HG02642 (cell line): Measurements from ENCODE around the gene SLC4A9.
"Not testable (repeated sequence)": the region's sequence is repeated elsewhere in the genome, so short reads cannot be mapped to it uniquely, and the experiment has no call there.

ENCODE experiments used
- ATAC-seq: cut with Tn5 transposase; IDR thresholded peaks from one replicate; pipeline ENCODE4 v1.9.1; 2021; ENCODE audit warnings: mild to moderate bottlenecking; ENCODE audit not compliant: unreplicated experiment, poor library complexity

SLC4A9 gene

DNA sequence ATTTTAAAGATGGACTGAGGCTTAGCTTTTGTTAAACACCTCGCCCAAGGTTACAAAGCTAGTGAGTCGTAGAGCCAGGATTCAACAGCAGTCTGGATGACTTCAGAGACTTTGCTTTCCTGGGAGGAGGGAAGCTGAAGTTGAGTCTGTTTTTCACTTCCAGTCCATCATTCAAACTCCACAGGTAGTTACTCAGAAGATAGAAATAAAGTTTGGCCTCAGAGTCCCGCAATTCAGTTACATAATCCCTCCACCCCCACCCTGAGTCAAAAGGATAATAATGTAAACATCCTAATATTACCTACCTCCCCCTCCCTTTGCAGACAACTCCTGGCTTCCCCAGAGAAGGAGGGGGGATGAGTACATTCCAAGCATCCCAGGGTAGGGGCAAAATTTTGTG lies 21.7 kb upstream of the SLC4A9 start:
- ATAC-seq: no peak

DNA sequence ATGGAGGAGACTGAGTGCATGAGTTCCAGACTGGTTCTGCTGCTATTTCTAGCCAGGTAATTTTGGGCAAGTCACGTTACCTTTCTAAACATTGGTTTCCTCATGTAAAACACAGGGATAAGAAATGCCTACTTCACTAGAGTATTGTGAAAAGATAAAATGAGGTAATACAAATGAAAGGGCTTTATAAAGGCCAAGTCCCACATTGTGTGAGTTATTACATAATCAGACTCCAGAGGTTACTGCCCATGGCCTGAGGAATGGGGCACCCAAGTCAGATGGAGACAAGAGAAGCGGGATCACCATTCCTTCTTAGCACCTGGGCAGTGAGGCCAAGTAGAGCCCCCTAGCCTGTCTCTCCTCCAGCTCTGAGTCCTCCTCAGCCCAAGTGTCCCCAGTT lies 21.1 kb upstream of the SLC4A9 start:
- ATAC-seq: no peak

DNA sequence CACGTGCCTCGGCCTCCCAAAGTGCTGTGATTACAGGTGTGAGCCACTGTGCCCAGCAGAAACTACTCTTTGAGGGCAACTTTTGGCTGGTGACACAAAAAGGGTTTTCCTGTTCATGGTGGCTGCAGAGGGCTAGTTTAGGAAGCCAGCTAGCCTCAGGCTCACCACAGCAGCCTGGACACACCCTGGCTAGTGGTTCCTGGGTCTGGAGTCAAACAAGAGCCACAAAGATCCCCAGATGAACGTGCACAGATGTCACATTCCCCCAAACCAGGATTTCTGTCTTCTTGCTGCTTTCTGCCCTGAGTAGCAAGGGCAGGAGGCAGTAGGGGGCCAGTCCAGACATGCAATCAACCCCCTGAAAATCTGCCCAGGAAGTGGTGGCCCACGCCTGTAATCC lies 20.4 kb upstream of the SLC4A9 start:
- ATAC-seq: no peak

DNA sequence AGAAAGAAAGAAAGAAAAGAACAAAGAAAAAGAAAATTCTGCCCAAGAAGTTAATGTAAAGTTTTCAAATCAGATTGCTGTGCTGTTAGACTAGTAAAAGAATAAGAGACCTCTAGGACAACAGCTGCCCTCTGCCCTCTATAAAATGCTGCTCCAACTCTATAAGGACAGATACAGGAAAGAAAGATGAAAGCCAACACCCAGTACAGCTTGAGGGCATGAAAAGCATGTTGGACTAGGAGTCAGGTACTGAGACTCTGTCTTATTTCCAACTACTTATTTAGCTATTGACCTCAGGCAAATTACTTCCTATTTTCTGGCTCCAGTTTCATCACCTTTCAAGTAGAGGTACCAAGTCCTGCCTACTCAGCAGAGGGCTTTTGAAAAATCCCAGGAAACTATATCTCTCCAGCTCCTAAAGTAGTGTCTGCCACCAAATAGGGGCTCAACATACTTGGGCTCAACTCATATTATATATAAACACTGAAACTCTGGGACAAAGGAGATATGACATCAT lies 19.3 kb upstream of the SLC4A9 start:
- no peak for ATAC-seq

DNA sequence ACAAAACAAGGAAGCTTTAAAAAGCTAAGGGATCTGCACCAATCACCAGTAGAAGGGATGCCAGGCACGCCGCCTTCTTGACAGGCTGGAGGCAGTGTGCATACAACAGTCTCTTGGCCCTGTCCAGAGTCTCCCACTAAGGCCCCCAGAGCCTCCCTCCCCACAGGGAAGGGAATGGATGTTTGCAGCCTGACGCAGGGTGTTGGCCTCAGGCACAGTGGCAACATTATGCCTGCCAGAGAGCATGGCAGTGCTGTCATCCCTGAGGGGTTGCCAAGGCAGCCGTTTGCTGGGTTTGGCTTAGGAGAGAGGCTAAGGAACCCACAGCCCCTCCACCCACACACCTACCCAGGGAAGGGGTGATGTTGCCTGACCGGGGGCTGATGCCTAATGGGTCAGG lies 18.4 kb upstream of the SLC4A9 start:
- no peak for ATAC-seq

DNA sequence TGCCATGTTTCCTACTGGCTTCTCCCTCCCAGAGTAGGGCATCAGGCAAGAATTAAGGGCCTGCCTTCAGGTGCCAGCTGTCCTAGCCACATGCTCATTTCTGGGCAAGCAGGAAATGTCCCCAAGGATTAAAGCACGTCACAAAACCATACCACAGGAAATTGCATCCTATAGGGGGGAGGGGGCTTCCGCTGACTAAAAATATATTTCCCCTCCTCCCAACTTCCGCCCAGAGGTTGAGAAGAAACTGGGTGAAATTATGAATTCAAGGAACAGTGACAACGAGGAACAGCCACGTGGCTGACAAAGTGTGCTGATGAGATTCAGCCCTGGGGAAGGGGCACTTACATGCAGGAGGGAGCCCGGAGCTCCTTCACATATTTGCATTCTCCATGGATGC lies 17.7 kb upstream of the SLC4A9 start:
- no peak for ATAC-seq

DNA sequence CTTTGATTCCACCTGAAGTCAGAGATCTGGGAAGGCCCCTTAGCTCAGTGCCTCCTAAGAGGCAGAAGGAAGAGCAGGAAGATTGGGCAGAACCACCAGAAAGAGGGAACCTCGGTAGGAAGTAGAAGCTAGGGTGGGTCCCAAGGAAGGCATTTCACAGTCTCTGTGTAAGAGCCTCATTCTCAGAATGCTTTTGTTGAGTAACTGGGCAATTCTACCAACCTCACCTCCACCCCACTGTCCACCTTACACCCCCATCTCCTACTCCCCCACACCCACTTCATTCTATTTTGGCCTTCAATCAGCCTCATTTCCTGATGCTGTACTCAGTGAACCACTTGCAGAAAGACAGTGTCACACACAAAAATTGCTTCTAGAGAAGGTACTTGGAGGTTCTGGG lies 17.1 kb upstream of the SLC4A9 start:
- ATAC-seq: no peak

DNA sequence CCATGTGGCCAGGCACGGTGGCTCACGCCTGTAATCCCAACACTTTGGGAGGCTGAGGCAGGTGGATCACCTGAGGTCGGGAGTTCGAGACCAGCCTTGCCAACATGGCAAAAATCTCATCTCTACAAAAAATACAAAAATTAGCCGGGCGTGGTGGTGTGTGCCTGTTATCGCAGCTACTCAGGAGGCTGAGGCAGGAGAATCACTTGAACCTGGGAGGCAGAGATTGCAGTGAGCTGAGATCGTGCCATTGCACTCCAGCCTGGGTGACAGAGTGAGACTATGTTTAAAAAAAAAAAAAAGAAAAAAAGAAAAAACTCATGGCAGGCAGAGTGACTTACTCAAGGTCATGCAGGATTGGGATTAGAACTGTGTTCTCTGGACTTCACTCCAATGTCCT lies 16.1 kb upstream of the SLC4A9 start:
- not testable (repeated sequence) for ATAC-seq

DNA sequence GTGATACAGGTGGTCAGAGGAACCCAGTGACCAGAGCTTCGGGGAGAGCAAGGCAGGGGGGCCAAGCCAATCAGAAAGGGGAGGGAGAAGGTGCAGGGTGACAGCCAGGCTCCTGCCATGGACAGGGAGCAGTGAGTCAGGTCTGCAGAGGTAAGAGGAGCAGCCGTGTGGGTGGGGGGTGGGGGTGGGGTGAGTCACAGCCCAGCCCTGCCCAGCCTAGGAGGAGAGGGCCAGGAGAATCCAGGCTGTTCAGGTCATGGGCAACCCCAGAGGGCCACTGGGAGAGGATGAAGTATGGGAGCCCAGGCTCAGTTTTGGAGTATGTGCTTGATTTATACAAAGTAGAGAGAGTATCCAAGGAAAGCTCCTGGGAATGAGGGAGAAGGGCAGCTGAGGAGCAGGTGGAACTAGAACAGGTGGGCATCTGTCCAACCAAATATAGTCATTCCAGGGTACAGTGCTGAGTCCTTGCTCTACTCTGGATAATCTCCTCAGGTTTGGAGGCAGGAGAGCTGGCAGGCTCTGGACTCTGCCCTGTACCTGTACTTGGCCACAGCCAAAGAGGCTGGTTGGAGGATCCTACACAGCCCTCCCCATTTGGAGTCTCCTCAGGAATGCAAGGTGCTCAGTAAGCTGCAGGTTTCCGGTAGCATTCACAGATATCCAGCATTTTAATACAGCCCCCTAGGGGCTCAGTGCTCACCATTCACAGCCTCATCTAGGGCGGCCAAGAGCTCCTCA lies 15.1 kb upstream of the SLC4A9 start:
- no peak for ATAC-seq

DNA sequence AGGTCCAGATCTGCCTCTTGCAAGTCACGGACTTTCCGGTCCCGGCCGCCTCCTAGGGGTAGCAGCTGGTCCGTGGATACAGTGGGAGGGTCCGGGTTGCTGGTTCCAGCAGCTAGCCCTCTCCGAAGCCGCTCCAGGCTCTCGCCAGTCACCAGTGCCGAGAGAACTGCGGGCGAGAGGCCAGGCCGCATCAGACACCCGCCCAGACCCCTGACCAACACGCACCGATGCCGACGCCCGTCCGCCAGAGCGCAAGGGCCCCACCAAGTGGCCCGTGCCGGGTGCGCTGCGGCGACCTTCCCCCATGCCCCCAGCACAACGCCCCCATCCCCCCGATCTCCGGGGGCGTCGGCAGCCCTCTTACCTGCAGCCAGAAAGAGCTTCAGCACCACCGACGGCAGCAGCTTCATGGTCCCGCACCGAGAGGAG lies 14.1 kb upstream of the SLC4A9 start:
- ATAC-seq: peak; percentile 28

DNA sequence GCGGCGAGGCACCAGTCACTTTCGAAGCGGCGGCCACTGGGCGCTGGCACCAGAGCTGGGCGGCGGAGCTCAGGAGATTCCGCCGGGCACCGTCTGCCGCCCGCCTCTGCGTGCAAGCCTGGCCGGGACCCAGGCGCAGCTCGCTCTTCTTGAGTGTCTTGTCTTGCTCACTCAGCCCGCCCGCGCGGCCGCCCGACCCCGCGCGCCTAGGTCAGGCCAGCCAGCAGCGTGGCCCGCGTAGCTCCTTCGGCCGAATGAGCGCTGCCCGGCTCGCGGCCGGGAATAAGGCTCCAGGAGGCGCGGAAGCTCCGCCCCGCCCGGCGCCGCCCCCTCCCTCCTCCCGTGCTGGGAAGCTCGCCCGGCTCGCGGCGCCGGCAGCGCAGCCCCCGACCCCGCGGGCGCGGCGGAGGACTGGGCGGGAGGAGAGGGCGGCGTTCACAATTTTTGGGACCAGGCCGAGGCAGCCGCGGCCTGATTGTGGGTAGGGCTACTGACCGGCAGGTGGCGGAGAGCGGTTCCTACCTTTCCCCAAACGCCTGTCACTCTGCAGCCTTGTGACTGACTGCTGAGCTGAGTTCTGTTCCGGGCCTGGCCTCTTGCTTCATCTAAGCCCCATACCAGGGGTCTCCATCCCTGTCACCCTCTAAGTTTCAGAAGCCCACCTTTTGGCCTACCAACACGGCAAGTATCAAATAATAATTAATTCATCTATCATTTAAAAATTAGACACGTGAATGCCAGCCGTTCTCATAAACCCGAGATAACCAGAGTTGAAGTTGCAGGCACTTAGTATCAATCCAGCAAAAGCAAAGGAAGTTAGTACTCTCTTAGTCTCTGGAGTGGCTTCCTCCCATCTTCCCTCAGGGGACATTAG lies 13.4 kb upstream of the SLC4A9 start, which contains the start of gene HBEGF:
Gene HBEGF, minus strand, starts transcription at position 256 of the 874 bp plus-strand sequence. CDS start 275 bp downstream, outside the sequence.
- ATAC-seq: peak; percentile 74

DNA sequence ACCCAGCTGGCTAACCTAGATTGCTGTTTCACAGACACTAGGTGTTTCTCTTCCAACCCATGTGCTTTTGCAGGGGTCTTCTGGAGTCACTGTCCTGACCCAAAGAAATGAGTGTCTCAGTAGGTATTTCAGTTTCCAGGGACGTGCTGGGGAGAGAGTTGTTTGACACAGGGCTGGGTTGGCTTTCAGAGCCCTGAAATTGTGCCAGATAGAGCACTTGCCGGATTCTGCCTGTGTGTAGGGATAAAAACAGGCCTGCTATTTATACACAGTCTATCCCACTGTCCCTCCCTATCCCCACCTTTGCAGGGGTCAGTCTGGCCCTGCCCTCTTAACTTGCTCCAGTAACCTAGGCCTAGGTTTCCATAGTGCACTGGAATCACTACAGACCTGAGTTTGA lies 12.6 kb upstream of the SLC4A9 start:
- no peak for ATAC-seq

DNA sequence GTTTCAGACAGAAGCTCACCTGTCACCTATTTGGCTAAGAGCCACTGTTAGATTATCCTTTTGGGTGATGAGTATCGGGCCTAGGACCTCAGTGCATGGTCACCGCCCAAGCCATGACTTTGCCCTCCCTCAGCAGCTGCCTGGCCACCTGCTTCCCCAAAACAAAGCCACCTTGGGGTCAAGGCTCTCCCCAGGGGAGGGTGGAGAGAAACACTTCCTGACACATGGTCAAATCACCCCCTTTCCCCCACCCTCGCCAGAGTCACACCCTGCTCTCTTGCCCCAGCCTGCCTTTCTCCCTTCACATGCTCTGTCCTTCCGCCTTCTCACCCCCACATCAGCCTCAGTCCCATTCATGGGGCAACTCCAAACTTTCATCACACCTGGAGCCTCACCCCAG lies 11.9 kb upstream of the SLC4A9 start:
- no peak for ATAC-seq

DNA sequence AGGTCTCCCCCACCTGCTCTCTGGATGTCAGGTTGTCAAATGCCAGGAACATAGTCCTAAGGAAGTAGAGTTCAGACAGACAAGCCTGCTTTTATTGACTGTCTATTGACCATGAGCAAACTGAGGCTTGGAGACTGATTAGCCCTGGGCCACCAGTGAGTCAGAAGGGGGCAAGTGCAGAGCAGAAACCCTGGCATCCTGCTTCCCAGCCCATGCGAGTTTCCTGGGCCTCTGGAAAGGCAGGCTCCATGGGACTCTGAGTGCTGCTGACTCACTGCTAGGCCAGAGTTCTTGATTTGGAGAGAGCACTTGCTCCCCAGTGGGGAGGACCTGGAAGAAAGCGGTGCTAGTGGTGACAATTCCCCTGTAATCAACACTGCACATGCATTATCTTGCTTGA lies 10.8 kb upstream of the SLC4A9 start:
- no peak for ATAC-seq

DNA sequence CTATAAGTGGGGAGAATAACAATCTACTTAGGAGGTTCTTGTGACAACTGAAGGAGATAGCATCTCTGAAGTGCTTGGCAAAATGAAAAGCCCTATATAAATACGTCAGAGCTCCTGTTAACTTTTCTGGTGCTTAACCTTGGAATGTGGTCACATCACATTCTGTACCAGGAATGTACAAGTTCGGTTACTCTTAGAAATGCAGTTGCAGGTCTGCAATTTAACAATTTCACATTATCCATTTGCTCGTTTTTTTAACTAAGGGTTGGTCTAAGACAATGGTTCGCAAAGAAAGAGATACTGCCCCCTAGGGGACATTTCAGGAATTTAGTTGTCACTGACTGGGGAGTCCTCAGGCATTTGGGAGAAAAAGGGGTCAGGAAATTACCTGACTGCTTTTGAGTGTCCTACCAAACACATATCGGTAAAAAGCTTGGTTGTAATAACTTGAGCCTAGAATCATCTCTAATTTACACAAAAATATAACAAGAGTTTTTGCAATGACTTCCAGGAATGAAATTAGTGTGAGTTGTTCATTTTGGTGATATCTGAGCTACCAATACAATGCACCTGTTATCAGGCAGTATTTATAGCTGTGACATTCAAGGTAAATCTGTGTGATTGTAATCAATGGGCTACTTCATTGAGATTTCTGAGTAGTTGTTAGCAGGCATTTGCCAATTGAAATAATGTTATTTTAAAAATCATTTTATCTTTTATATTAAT lies 8.2 kb upstream of the SLC4A9 start:
- no peak for ATAC-seq

DNA sequence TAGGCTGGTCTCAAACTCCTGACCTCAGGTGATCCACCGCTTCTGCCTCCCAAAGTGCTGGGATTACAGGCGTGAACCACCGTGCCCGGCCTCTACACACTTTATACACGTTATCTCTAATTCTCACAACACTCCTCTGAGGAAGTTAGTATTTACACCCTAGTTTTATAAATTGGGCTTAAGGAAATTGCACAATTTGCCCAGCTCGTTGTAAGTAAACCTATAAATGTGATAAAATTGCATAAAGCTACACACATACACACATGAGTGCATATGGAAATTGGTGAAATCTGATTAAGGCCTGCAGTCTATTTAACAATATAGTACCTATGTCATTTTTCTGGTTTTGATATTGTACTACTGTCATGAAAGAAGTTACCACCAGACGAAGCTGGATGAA lies 4.4 kb upstream of the SLC4A9 start:
- ATAC-seq: no peak

DNA sequence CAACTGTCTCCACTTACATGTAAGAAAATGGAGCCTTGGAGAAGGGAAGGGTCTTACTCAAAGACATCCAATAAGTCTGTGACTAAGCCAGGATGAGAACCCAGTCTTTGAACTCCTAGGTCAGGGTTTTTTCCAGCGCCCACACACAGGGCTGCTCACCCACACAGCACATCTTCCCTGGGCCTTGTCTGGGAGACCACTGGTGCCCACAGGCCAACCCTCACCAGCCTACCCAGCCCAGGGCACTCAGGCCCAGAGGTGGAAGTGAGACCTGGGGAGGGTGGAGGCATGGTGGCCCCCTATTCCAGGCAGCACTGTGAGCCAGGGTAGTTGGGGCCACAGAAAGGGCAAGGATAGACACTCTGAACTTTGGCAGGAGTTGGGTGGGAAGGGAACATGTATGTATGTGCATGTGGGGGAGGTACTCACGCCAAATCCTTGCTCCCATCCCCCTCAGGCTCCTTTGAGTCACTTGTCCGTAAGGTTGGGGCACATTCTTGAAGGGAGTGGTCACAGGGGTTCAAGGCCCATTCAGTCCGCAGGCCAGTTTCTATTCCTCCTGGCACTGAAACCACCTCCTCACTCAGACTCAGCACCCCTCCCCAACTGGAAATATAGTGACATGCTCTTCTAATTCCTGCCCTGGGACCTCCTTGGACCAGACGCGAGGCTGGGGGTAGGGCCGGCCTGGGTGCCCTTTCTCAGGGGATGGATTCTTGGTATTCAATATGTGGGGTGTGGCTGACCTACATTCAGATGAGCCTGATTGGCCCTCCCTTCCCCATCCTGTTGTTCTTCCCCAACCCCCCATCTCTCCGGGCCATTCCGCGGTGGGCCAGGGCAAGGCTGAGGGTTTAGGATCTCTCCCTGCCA lies 2.9 kb upstream of the SLC4A9 start:
- peak; percentile 17 for ATAC-seq

DNA sequence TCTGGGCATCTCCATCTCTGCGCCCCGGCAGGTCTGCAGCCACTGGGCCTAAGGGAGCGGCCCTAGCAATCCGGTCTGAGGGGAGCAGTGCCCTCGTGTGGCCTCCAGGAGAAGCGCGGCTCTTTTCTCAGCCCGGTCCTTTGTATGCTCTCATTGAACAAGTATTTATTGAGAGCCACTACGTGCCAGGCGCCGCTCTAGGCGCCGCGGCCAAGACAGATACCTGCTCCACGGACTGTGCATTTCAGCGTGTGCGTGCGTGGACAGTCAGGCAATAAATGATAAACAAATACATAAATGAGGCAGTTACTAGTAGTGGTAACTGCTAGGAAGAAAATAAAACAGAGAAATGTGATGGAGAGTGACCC lies 2.3 kb upstream of the SLC4A9 start:
- peak; percentile 90 for ATAC-seq

DNA sequence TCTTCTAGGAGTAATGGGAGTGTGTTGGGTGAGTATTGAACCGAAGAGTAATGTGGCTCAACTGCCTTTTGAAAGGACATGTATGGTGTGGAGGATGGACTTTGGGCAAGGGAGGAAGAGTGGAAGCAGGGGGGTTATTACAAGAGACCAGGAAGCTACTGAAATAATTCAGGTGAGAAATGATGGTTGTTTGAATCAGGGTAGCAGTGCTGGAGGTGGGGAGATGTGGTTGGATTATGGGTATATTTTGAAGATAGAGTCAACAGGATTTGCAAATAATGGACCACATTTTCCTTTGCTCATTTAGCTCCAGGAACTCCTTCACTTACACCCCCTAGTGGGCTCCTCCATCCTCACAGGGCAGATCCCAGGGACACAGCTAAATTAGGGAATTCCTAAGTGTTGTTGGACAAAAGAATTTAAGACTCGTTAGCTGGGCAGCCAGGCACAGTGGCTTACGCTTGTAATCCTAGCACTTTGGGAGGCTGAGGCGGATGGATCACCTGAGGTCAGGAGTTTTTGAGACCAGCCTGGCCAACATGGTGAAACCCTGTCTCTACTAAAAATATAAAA lies 1.2 kb upstream of the SLC4A9 start:
- no peak for ATAC-seq
